ENCODE measurements around the gene IQCK.

The IQCK gene

GRCh38 chr16:19754644-19755036, 36.6 kb downstream of the IQCK start:
- TF ChIP-seq CTCF (IDR thresholded peaks at IDR 0.05; ENCODE audit: control insufficient read depth, extremely low read depth, insufficient read depth) = no peak
- H3K4me3 ChIP-seq (ENCODE audit: low read depth, low read length) = no peak overlapping the region
- DNase-seq (ENCODE audit: low read depth) = no peak

GRCh38 chr16:19755268-19755667, 37.2 kb downstream of the IQCK start:
- TF ChIP-seq CTCF (IDR thresholded peaks at IDR 0.05; ENCODE audit: control insufficient read depth, extremely low read depth, insufficient read depth) = no peak
- H3K4me3 ChIP-seq (ENCODE audit: low read depth, low read length) = no peak overlapping the region
- DNase-seq (ENCODE audit: low read depth) = no peak

GRCh38 chr16:19757026-19757425, 39.0 kb downstream of the IQCK start:
- H3K4me3 ChIP-seq (ENCODE audit: low read depth, low read length) = no peak overlapping the region
- TF ChIP-seq CTCF (IDR thresholded peaks at IDR 0.05; ENCODE audit: control insufficient read depth, extremely low read depth, insufficient read depth) = no peak
- DNase-seq (ENCODE audit: low read depth) = no peak

GRCh38 chr16:19757762-19758595, 39.9 kb downstream of the IQCK start:
- no peak overlapping the region for H3K4me3 ChIP-seq (ENCODE audit: low read depth, low read length)
- no peak for TF ChIP-seq CTCF (IDR thresholded peaks at IDR 0.05; ENCODE audit: control insufficient read depth, extremely low read depth, insufficient read depth)
- DNase-seq (ENCODE audit: low read depth) = no peak

- H3K4me3 ChIP-seq (ENCODE audit: low read depth, low read length) = no peak overlapping the region
- TF ChIP-seq CTCF (IDR thresholded peaks at IDR 0.05; ENCODE audit: control insufficient read depth, extremely low read depth, insufficient read depth) = no peak
These were observed 42.4 kb downstream of the IQCK start for GRCh38 chr16:19760356-19761060.

GRCh38 chr16:19765860-19766553, 47.9 kb downstream of the IQCK start:
- TF ChIP-seq CTCF (IDR thresholded peaks at IDR 0.05; ENCODE audit: control insufficient read depth, extremely low read depth, insufficient read depth) = no peak
- no peak overlapping the region for H3K4me3 ChIP-seq (ENCODE audit: low read depth, low read length)
- no peak for DNase-seq (ENCODE audit: low read depth)

More at GRCh38 chr16:19760356-19761060, 42.4 kb downstream of the IQCK start:
- DNase-seq (ENCODE audit: low read depth) = no peak

Data from LNCaP clone FGC (cell line).